ENCODE measurements around the gene TXNDC17. TPM values are rescaled to one million over a fixed set of nuclear protein-coding genes. Genes with fewer than 3 reads are reported as not detected.
"Not testable (repeated sequence)": the region's sequence is repeated elsewhere in the genome, so short reads cannot be mapped to it uniquely, and the experiment has no call there.

Gene TXNDC17
- polyA plus RNA-seq, 1 donor, result 78.2 TPM

GRCh38 chr17:6657633-6658287 is 16.9 kb downstream of the TXNDC17 start:
- no peak for DNase-seq

- not testable (repeated sequence) for DNase-seq
Observed at GRCh38 chr17:6658411-6658810, 17.6 kb downstream of the TXNDC17 start.

GRCh38 chr17:6660101-6660500 is 19.2 kb downstream of the TXNDC17 start:
- no peak for DNase-seq

- no peak for DNase-seq
Observed at GRCh38 chr17:6660805-6661463, 20.1 kb downstream of the TXNDC17 start.

GRCh38 chr17:6661464-6661848 is 20.6 kb downstream of the TXNDC17 start:
- DNase-seq, result no peak

- not testable (repeated sequence) for DNase-seq
Observed at GRCh38 chr17:6663200-6663599, 22.3 kb downstream of the TXNDC17 start.

GRCh38 chr17:6666077-6666521 is 25.2 kb downstream of the TXNDC17 start:
- peak; percentile 77 for DNase-seq

- no peak for DNase-seq
Observed at GRCh38 chr17:6666557-6666956, 25.7 kb downstream of the TXNDC17 start.

- no peak for DNase-seq
Observed at GRCh38 chr17:6667516-6667915, 26.7 kb downstream of the TXNDC17 start.

- DNase-seq, result no peak
Observed at GRCh38 chr17:6668219-6668618, 27.4 kb downstream of the TXNDC17 start.

GRCh38 chr17:6668727-6669425 is 28.0 kb downstream of the TXNDC17 start:
- DNase-seq, result no peak

GRCh38 chr17:6669479-6670212 is 28.8 kb downstream of the TXNDC17 start:
- no peak for DNase-seq

GRCh38 chr17:6670571-6670970 is 29.7 kb downstream of the TXNDC17 start:
- no peak for DNase-seq

GRCh38 chr17:6670999-6671398 is 30.1 kb downstream of the TXNDC17 start:
- no peak for DNase-seq

- no peak for DNase-seq
Observed at GRCh38 chr17:6671431-6671830, 30.6 kb downstream of the TXNDC17 start.

- no peak for DNase-seq
Observed at GRCh38 chr17:6674586-6674985, 33.7 kb downstream of the TXNDC17 start.

GRCh38 chr17:6675201-6675825 is 34.5 kb downstream of the TXNDC17 start:
- DNase-seq, result no peak

GRCh38 chr17:6676802-6677157 is 35.9 kb downstream of the TXNDC17 start:
- DNase-seq, result no peak

- no peak for DNase-seq
Observed at GRCh38 chr17:6677158-6677831, 36.4 kb downstream of the TXNDC17 start.

- DNase-seq, result no peak
Observed at GRCh38 chr17:6677946-6678345, 37.1 kb downstream of the TXNDC17 start.

- DNase-seq, result no peak
Observed at GRCh38 chr17:6679241-6679640, 38.4 kb downstream of the TXNDC17 start.

GRCh38 chr17:6681176-6681575 is 40.3 kb downstream of the TXNDC17 start:
- DNase-seq, result no peak

Data from left kidney (tissue), 2 donors.